Renal cortex interstitium (tissue), 11 donors: Measurements from ENCODE around the gene FAXC. TPM values are rescaled to one million over a fixed set of nuclear protein-coding genes. Genes with fewer than 3 reads are reported as not detected.
"Not testable (repeated sequence)": the region's sequence is repeated elsewhere in the genome, so short reads cannot be mapped to it uniquely, and the experiment has no call there.

Experiments
- DNase-seq, 11 donors: peaks; one replicate each; pipeline ENCODE4 v3.0.0-alpha.2; 2013; ENCODE audit warnings: low read depth in 9 of 11, low spot score in 4 of 11; ENCODE audit errors: extremely low read depth in 1 of 11
- polyA plus RNA-seq, 3 donors: library from polyadenylated mRNA; unstranded; fragments of 120-200 nt; gene quantifications; one replicate each; pipeline ENCODE4 v1.2.1, GENCODE V29; 2013; ENCODE audit not compliant: insufficient read length in 3 of 3

FAXC gene
- polyA plus RNA-seq, 3 donors: 4.3 to 5.1 (median 5.1) TPM

- DNase-seq: no peak
These were observed 52.5 kb downstream of the FAXC start for GRCh38 chr6:99297006-99297405.

GRCh38 chr6:99296261-99296660 is 53.2 kb downstream of the FAXC start:
- DNase-seq: no peak

- DNase-seq: no peak
These were observed 54.2 kb downstream of the FAXC start for GRCh38 chr6:99295276-99295675.

- no peak for DNase-seq
These were observed 54.7 kb downstream of the FAXC start for GRCh38 chr6:99294786-99295185.

- DNase-seq: no peak
These were observed 59.8 kb downstream of the FAXC start for GRCh38 chr6:99289701-99290100.

GRCh38 chr6:99288668-99289067 is 60.8 kb downstream of the FAXC start:
- DNase-seq: no peak

GRCh38 chr6:99287523-99287922 is 62.0 kb downstream of the FAXC start:
- no peak for DNase-seq

GRCh38 chr6:99285881-99286280 is 63.6 kb downstream of the FAXC start:
- no peak for DNase-seq

GRCh38 chr6:99282479-99283062 is 66.9 kb downstream of the FAXC start:
- DNase-seq: peak in 1 of 11 donors; percentile 7

GRCh38 chr6:99276747-99277146 is 72.7 kb downstream of the FAXC start:
- DNase-seq: no peak

GRCh38 chr6:99270826-99271225 is 78.6 kb downstream of the FAXC start:
- DNase-seq: peak; percentile 13 to 69 (median 40)

GRCh38 chr6:99270030-99270429 is 79.4 kb downstream of the FAXC start:
- DNase-seq: no peak

GRCh38 chr6:99269207-99269606 is 80.3 kb downstream of the FAXC start:
- DNase-seq: no peak

- DNase-seq: not testable (repeated sequence)
These were observed 82.5 kb downstream of the FAXC start for GRCh38 chr6:99266996-99267395.

- DNase-seq: not testable (repeated sequence)
These were observed 84.0 kb downstream of the FAXC start for GRCh38 chr6:99265447-99265846.

GRCh38 chr6:99254616-99255550 is 94.6 kb downstream of the FAXC start:
- DNase-seq: no peak

- DNase-seq: no peak
These were observed 96.2 kb downstream of the FAXC start for GRCh38 chr6:99253271-99253670.

GRCh38 chr6:99252421-99252820 is 97.1 kb downstream of the FAXC start:
- no peak for DNase-seq

GRCh38 chr6:99250476-99250875 is 99.0 kb downstream of the FAXC start:
- no peak for DNase-seq

GRCh38 chr6:99246602-99247001 is 102.9 kb downstream of the FAXC start:
- DNase-seq: no peak
